ENCODE data around the gene SLC22A5.
"Not testable (repeated sequence)": the region's sequence is repeated elsewhere in the genome, so short reads cannot be mapped to it uniquely, and the experiment has no call there.

Gene SLC22A5

DNA sequence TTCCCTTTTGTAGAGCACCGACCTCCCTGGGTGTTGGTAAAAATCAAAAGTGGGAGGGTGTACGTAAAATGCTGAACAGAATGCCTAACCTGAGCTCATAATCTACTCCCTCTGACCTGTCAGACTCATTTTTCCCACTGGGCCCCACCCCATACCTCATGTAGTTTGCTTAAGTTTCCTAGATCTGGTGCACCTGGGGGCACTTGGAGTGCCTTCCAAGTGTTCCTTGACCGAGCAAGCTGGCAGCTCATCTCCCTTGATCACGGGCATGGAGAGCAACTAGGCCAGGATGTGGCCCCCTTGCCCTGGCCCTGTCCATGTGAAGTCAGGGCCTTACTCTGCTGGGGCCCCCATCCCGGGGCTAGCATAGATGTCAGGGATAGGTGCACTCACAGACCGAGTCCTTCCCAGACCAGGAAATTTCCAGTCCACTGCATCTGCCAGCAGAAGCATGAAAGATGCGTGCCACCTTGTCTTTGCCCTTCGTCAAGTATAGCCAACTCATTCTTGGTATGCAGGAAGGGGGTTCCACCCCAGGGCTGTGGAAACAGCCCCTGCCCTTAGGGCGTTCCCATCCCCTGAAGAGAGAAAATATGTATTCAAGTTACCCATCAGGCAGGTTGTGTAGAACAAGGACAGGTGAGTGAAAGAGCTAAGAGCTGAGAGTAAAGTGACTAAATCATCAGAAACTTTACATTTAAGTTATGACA lies 41.9 kb downstream of the SLC22A5 start:
- peaks cover 9% of the 10 kb centered on the region for H3K27me3 ChIP-seq (ENCODE audit: control insufficient read depth, insufficient read depth, low read length, poor library complexity, severe bottlenecking)
- peak overlapping the region; percentile 51 for H3K4me3 ChIP-seq (ENCODE audit: insufficient read depth, low read depth, low read length)
- H3K27ac ChIP-seq (ENCODE audit: insufficient read depth, low read depth, low read length, poor library complexity, severe bottlenecking), result peak overlapping the region; percentile 8
- no peaks in the 10 kb centered on the region for H3K36me3 ChIP-seq (ENCODE audit: control insufficient read depth, insufficient read depth, low read length)
- 84 to 91% methylated on average over 9 of the region's 9 CpGs for WGBS, 2 experiments
- no peaks in the 10 kb centered on the region for H3K9me3 ChIP-seq (ENCODE audit: control insufficient read depth, low read length)
- no peaks in the 10 kb centered on the region for H3K4me1 ChIP-seq (ENCODE audit: control insufficient read depth, insufficient read depth, low read length)

DNA sequence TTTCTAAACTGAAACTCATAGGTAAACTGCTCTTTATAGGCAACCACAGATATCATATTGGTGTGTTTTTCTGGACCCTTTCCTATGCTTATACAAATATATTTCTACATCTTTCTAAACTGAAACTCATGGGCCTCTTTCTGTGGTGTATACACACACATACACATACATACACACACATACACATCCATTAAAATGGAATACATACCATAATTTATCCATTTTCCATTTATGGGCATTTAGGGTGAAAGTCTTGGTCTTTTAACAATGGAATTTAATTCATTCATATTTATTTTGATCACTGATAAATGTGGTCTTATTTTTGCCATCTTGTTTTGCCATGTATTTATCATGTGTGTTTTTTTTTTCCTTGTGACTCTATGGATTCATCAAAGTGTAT lies 44.1 kb downstream of the SLC22A5 start:
- Histone ChIP-seq H3K4me1 (ENCODE audit: control insufficient read depth, insufficient read depth, low read length) (no peaks in the 10 kb centered on the region), H3K36me3 (ENCODE audit: control insufficient read depth, insufficient read depth, low read length) (no peaks in the 10 kb centered on the region), H3K9me3 (ENCODE audit: control insufficient read depth, low read length) (no peaks in the 10 kb centered on the region), H3K4me3 (ENCODE audit: insufficient read depth, low read depth, low read length) (no peak overlapping the region), H3K27ac (ENCODE audit: insufficient read depth, low read depth, low read length, poor library complexity, severe bottlenecking) (no peak overlapping the region), H3K27me3 (ENCODE audit: control insufficient read depth, insufficient read depth, low read length, poor library complexity, severe bottlenecking) (peaks cover 9% of the 10 kb centered on the region)

GRCh38 chr5:132414634-132415378 lies 45.3 kb downstream of the SLC22A5 start:
- Histone ChIP-seq H3K27ac (ENCODE audit: insufficient read depth, low read depth, low read length, poor library complexity, severe bottlenecking) (no peak overlapping the region), H3K9me3 (ENCODE audit: control insufficient read depth, low read length) (no peaks in the 10 kb centered on the region), H3K36me3 (ENCODE audit: control insufficient read depth, insufficient read depth, low read length) (no peaks in the 10 kb centered on the region), H3K4me1 (ENCODE audit: control insufficient read depth, insufficient read depth, low read length) (no peaks in the 10 kb centered on the region), H3K4me3 (ENCODE audit: insufficient read depth, low read depth, low read length) (no peak overlapping the region), H3K27me3 (ENCODE audit: control insufficient read depth, insufficient read depth, low read length, poor library complexity, severe bottlenecking) (peaks cover 3% of the 10 kb centered on the region)
- 80 to 92% methylated on average over 3 to 5 of the region's 5 CpGs for WGBS, 2 experiments

DNA sequence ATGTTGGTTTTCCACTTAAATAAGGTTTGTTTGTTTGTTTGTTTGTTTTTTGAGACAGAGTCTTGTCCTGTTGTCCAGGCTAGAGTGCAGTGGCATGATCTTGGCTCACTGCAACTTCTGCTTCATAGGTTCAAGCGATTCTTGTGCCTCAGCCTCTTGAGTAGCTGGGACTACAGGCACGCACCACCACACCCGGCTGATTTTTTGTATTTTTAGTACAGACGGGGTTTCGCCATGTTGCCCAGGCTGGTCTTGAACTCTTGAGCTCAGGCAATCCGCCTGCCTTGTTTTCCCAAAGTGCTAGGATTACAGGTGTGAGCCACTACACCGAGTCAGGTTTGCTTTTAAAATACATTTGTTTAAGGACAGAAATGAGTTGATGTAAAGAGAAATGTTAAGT lies 46.0 kb downstream of the SLC22A5 start:
- not testable (repeated sequence) for H3K36me3 ChIP-seq (ENCODE audit: control insufficient read depth, insufficient read depth, low read length); H3K4me1 ChIP-seq (ENCODE audit: control insufficient read depth, insufficient read depth, low read length); H3K9me3 ChIP-seq (ENCODE audit: control insufficient read depth, low read length); H3K4me3 ChIP-seq (ENCODE audit: insufficient read depth, low read depth, low read length); H3K27ac ChIP-seq (ENCODE audit: insufficient read depth, low read depth, low read length, poor library complexity, severe bottlenecking); H3K27me3 ChIP-seq (ENCODE audit: control insufficient read depth, insufficient read depth, low read length, poor library complexity, severe bottlenecking)
- WGBS, 2 experiments, result 92 to 95% methylated on average over 7 of the region's 7 CpGs

- Histone ChIP-seq H3K4me3 (ENCODE audit: insufficient read depth, low read depth, low read length) (no peak overlapping the region), H3K36me3 (ENCODE audit: control insufficient read depth, insufficient read depth, low read length) (no peaks in the 10 kb centered on the region), H3K27ac (ENCODE audit: insufficient read depth, low read depth, low read length, poor library complexity, severe bottlenecking) (no peak overlapping the region), H3K4me1 (ENCODE audit: control insufficient read depth, insufficient read depth, low read length) (peaks cover 9% of the 10 kb centered on the region), H3K9me3 (ENCODE audit: control insufficient read depth, low read length) (no peaks in the 10 kb centered on the region), H3K27me3 (ENCODE audit: control insufficient read depth, insufficient read depth, low read length, poor library complexity, severe bottlenecking) (no peaks in the 10 kb centered on the region)
- WGBS, 2 experiments, result 93 to 95% methylated on average over 6 of the region's 6 CpGs
Measured at GRCh38 chr5:132416306-132417009, 46.9 kb downstream of the SLC22A5 start.

DNA sequence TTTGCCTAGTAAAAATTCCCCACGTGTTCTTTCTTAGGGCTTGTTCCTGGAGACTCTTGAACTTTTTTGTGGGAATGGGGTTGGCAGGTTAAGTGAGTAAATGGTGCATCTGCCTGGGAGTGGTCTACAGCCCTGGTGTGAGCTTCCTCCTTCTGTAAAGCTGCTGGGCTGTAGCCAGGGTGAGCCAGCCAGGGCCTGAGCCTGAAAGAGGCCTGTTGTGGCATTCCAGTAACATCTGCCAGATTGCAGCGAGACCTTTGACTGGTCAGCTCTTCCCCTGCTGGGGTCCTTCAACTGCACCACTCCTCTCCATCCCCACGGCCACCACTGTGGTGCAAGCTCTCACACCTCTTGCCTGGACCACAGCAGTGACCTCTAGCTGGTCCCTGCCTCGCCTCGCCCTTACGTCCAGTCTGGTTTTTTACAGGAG lies 47.5 kb downstream of the SLC22A5 start:
- Histone ChIP-seq H3K9me3 (ENCODE audit: control insufficient read depth, low read length) (no peaks in the 10 kb centered on the region), H3K4me1 (ENCODE audit: control insufficient read depth, insufficient read depth, low read length) (peaks cover 9% of the 10 kb centered on the region), H3K36me3 (ENCODE audit: control insufficient read depth, insufficient read depth, low read length) (no peaks in the 10 kb centered on the region), H3K4me3 (ENCODE audit: insufficient read depth, low read depth, low read length) (no peak overlapping the region), H3K27me3 (ENCODE audit: control insufficient read depth, insufficient read depth, low read length, poor library complexity, severe bottlenecking) (no peaks in the 10 kb centered on the region), H3K27ac (ENCODE audit: insufficient read depth, low read depth, low read length, poor library complexity, severe bottlenecking) (no peak overlapping the region)
- WGBS, 2 experiments, result 87 to 91% methylated on average over 6 of the region's 6 CpGs

DNA sequence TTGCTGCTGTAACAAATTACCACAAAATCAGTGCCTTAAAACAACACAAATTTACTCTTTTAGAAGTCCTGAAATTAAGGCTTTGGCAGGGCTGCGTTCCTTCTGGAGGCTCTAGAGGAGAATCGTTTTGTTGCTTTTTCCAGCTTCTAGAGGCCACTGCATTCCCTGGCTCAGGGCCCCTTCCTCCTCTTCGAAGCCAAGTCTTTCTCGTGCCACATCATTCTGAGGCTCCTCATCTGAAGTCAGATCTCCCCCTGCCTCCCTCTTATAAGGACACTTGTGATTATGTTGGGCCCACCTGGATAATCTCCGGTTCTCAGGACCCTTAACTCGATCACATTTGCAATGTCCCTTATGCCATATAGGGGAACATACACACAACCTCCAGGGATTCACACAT lies 48.0 kb downstream of the SLC22A5 start:
- Histone ChIP-seq H3K36me3 (ENCODE audit: control insufficient read depth, insufficient read depth, low read length) (no peaks in the 10 kb centered on the region), H3K9me3 (ENCODE audit: control insufficient read depth, low read length) (no peaks in the 10 kb centered on the region), H3K4me1 (ENCODE audit: control insufficient read depth, insufficient read depth, low read length) (peaks cover 9% of the 10 kb centered on the region), H3K27ac (ENCODE audit: insufficient read depth, low read depth, low read length, poor library complexity, severe bottlenecking) (no peak overlapping the region), H3K4me3 (ENCODE audit: insufficient read depth, low read depth, low read length) (no peak overlapping the region), H3K27me3 (ENCODE audit: control insufficient read depth, insufficient read depth, low read length, poor library complexity, severe bottlenecking) (no peaks in the 10 kb centered on the region)
- WGBS, 2 experiments, result 92 to 96% methylated on average over 6 of the region's 6 CpGs

- Histone ChIP-seq H3K4me1 (ENCODE audit: control insufficient read depth, insufficient read depth, low read length) (peaks cover 9% of the 10 kb centered on the region), H3K9me3 (ENCODE audit: control insufficient read depth, low read length) (no peaks in the 10 kb centered on the region), H3K4me3 (ENCODE audit: insufficient read depth, low read depth, low read length) (no peak overlapping the region), H3K27me3 (ENCODE audit: control insufficient read depth, insufficient read depth, low read length, poor library complexity, severe bottlenecking) (no peaks in the 10 kb centered on the region), H3K36me3 (ENCODE audit: control insufficient read depth, insufficient read depth, low read length) (no peaks in the 10 kb centered on the region), H3K27ac (ENCODE audit: insufficient read depth, low read depth, low read length, poor library complexity, severe bottlenecking) (no peak overlapping the region)
- WGBS, 2 experiments, result 92 to 95% methylated on average over 4 of the region's 4 CpGs
Measured at GRCh38 chr5:132417889-132418485, 48.5 kb downstream of the SLC22A5 start.

DNA sequence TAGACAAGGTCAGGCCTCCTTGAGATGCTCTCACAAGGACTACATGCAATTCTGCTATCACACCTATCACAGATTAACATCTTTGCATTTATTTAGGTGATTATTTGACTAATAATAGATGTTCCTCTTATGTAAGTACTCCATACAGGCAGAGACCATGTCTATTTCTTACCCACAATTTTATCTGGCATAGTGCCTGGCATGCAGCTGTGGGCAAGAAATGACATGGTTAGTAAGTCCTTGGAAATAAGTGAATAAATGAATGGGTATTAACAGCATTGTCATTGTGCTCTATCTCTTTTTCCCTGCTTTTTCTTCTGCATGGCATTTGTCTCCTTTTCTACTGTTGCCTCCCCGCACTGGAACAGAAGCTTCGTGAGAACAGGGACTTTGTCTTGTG lies 49.4 kb downstream of the SLC22A5 start:
- Histone ChIP-seq H3K4me3 (ENCODE audit: insufficient read depth, low read depth, low read length) (no peak overlapping the region), H3K27me3 (ENCODE audit: control insufficient read depth, insufficient read depth, low read length, poor library complexity, severe bottlenecking) (no peaks in the 10 kb centered on the region), H3K27ac (ENCODE audit: insufficient read depth, low read depth, low read length, poor library complexity, severe bottlenecking) (no peak overlapping the region), H3K4me1 (ENCODE audit: control insufficient read depth, insufficient read depth, low read length) (peaks cover 9% of the 10 kb centered on the region), H3K36me3 (ENCODE audit: control insufficient read depth, insufficient read depth, low read length) (no peaks in the 10 kb centered on the region), H3K9me3 (ENCODE audit: control insufficient read depth, low read length) (no peaks in the 10 kb centered on the region)
- 98 to 100% methylated on average over 2 of the region's 2 CpGs for WGBS, 2 experiments
